NOMO-1 (cell line): ENCODE data around the gene TEDDM1.
"Not testable (repeated sequence)": the region's sequence is repeated elsewhere in the genome, so short reads cannot be mapped to it uniquely, and the experiment has no call there.

Experiments
- DNase-seq, 2 experiments: peaks; one replicate each; lab custom pipeline; 2025; ENCODE audit not compliant: unreplicated experiment in 2 of 2; lab: John Stamatoyannopoulos, UW

TEDDM1 gene

GRCh38 chr1:182381962-182382819 is 18.3 kb downstream of the TEDDM1 start:
- no peak for DNase-seq

- no peak for DNase-seq
Measured at GRCh38 chr1:182380199-182380598, 20.3 kb downstream of the TEDDM1 start.

GRCh38 chr1:182379781-182380180 is 20.7 kb downstream of the TEDDM1 start:
- DNase-seq: not testable (repeated sequence)

GRCh38 chr1:182376936-182377574 is 23.4 kb downstream of the TEDDM1 start:
- no peak for DNase-seq

- no peak for DNase-seq
Measured at GRCh38 chr1:182374101-182374834, 26.2 kb downstream of the TEDDM1 start.

GRCh38 chr1:182370532-182370931 is 29.9 kb downstream of the TEDDM1 start:
- no peak for DNase-seq

GRCh38 chr1:182368903-182369302 is 31.6 kb downstream of the TEDDM1 start:
- DNase-seq: peak in 1 of 2 experiments; percentile 3

- no peak for DNase-seq
Measured at GRCh38 chr1:182368358-182368757, 32.1 kb downstream of the TEDDM1 start.

- DNase-seq: no peak
Measured at GRCh38 chr1:182367926-182368325, 32.5 kb downstream of the TEDDM1 start.

GRCh38 chr1:182366596-182366995 is 33.9 kb downstream of the TEDDM1 start:
- DNase-seq: no peak

- no peak for DNase-seq
Measured at GRCh38 chr1:182359645-182360044, 40.8 kb downstream of the TEDDM1 start.

- DNase-seq: no peak
Measured at GRCh38 chr1:182357913-182358312, 42.6 kb downstream of the TEDDM1 start.

- no peak for DNase-seq
Measured at GRCh38 chr1:182357171-182357570, 43.3 kb downstream of the TEDDM1 start.

GRCh38 chr1:182355723-182356098 is 44.8 kb downstream of the TEDDM1 start:
- no peak for DNase-seq

GRCh38 chr1:182351790-182352364 is 48.6 kb downstream of the TEDDM1 start:
- no peak for DNase-seq

- DNase-seq: no peak
Measured at GRCh38 chr1:182350839-182351238, 49.6 kb downstream of the TEDDM1 start.

- no peak for DNase-seq
Measured at GRCh38 chr1:182348961-182349747, 51.3 kb downstream of the TEDDM1 start.
